PC-9 (cell line): ENCODE measurements around the gene TFPI2. TPM values are rescaled to one million over a fixed set of nuclear protein-coding genes. Genes with fewer than 3 reads are reported as not detected.
A peak's percentile ranks its signal among the peaks of the same experiment; 100 is the strongest.

Source experiments
- BruUV-seq: library from RNA; stranded (reverse); fragments of 400-500 nt; replicated peaks from 2 replicates; lab custom pipeline; 2021; lab: Mats Ljungman, UMichigan
- CTCF ChIA-PET: fragments of 300-600 bp; sonication (Branson Sonifier 250); formaldehyde crosslinking; loops from one replicate; lab custom pipeline; 2022; ENCODE audit warnings: antibody characterized with exemption; lab: Charles Lee
- POLR2A ChIA-PET: fragments of 300-600 bp; sonication (Branson Sonifier 250); formaldehyde crosslinking; loops from one replicate; lab custom pipeline; 2022; ENCODE audit warnings: antibody characterized with exemption; ENCODE audit not compliant: unreplicated experiment; lab: Charles Lee
- DNase-seq, 2 experiments: peaks; one replicate each; pipeline versions ENCODE4 v3.0.0 to v3.0.0-alpha.2; 2015 to 2022; ENCODE audit warnings: mixed read lengths in 1 of 2
- H2AFZ ChIP-seq: fragments of 200-600 bp; sonication (generic); 2 replicates; pipeline ENCODE4 v1.8.1; 2017; ENCODE audit warnings: antibody characterized with exemption
- H3F3A ChIP-seq: fragments of 200-600 bp; sonication (generic); 2 replicates; pipeline ENCODE4 v1.8.1; 2017; ENCODE audit warnings: antibody characterized with exemption, mild to moderate bottlenecking, low read depth; ENCODE audit not compliant: insufficient read depth
- H3K27ac ChIP-seq: fragments of 200-600 bp; sonication (generic); 2 replicates; pipeline ENCODE4 v1.6.1; 2016; ENCODE audit warnings: mixed run types
- H3K27me3 ChIP-seq: fragments of 200-600 bp; sonication (generic); 2 replicates; pipeline ENCODE4 v1.6.1; 2016; ENCODE audit warnings: low read depth, mixed run types; ENCODE audit not compliant: insufficient read depth
- H3K36me3 ChIP-seq: fragments of 200-600 bp; sonication (generic); 2 replicates; pipeline ENCODE4 v1.6.1; 2016; ENCODE audit warnings: low read depth, mixed run types
- H3K4me1 ChIP-seq: fragments of 200-600 bp; sonication (generic); replicated peaks from 2 replicates; pipeline ENCODE4 v1.6.1; 2016; ENCODE audit warnings: mixed run types; ENCODE audit not compliant: insufficient read depth
- H3K4me2 ChIP-seq: fragments of 200-600 bp; sonication (generic); 2 replicates; pipeline ENCODE4 v1.6.1; 2017; ENCODE audit warnings: mixed run types
- H3K4me3 ChIP-seq: fragments of 200-600 bp; sonication (generic); 2 replicates; pipeline ENCODE4 v1.6.1; 2016; ENCODE audit warnings: mixed run types
- H3K79me2 ChIP-seq: fragments of 200-600 bp; sonication (generic); 2 replicates; pipeline ENCODE4 v1.6.1; 2017; ENCODE audit warnings: low read depth, mixed run types
- H3K9me2 ChIP-seq: fragments of 200-600 bp; sonication (generic); 2 replicates; pipeline ENCODE4 v1.8.1; 2017; ENCODE audit warnings: mild to moderate bottlenecking; ENCODE audit not compliant: insufficient read depth
- H3K9me3 ChIP-seq: fragments of 200-600 bp; sonication (generic); 2 replicates; pipeline ENCODE4 v1.8.1; 2016; ENCODE audit warnings: low read depth; ENCODE audit not compliant: insufficient read depth
- H4K20me1 ChIP-seq: fragments of 200-600 bp; sonication (generic); 2 replicates; pipeline ENCODE4 v1.8.1; 2017; ENCODE audit not compliant: insufficient read depth
- EZH2 ChIP-seq: fragments of 200-600 bp; sonication (generic); IDR thresholded peaks from 2 replicates; pipeline ENCODE4 v1.8.0; 2017; ENCODE audit warnings: antibody characterized with exemption, low read depth
- intact Hi-C: fragments of 100-400 bp; cut with micrococcal nuclease; formaldehyde crosslinking; loops from one replicate; pipeline ENCODE4 v1.10.0; 2022; ENCODE audit not compliant: unreplicated experiment
- total RNA-seq: library from RNA; stranded (reverse); gene quantifications from 2 replicates; pipeline ENCODE4 v1.2.3, GENCODE V29; 2021
- TF ChIP-seq, protein P1 (sequence below): fragments of 200-600 bp; sonication (generic); conservative IDR thresholded peaks from 2 replicates; pipeline ENCODE4 v1.6.1; 2017; ENCODE audit warnings: mixed run types, antibody characterized with exemption, mild to moderate bottlenecking, moderate library complexity

TFPI2 gene
- total RNA-seq, 1 experiment from 2014 or later = 67.3 TPM

DNA sequence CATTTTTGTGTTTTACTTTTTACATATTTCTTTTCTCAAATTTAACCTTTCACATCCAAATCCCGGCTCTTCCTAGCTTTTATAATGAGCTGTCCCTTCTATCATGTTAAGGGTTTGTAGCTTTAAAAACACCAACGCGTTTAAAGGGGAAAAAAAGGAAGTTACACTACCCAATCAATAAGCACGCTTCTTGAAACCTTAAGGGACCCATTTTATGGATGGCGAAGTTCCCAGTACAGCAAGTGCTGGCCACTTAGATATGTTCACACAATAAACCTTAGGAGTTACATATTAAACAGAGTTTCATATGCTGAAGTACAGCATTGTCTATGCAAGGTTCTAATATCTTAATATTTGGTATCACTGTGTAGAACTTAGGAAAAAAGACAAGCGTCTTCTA lies 32.7 kb upstream of the TFPI2 start:
- Histone ChIP-seq H3F3A (no peaks in the 10 kb centered on the region; the same call in 1 of the 2 replicates), H3K27ac (no peak overlapping the region), H3K36me3 (no peaks in the 10 kb centered on the region), H3K27me3 (no peaks in the 10 kb centered on the region), H4K20me1 (no peaks in the 10 kb centered on the region), H3K9me2 (no peaks in the 10 kb centered on the region), H2AFZ (no peak overlapping the region), H3K4me2 (no peak overlapping the region), H3K79me2 (no peaks in the 10 kb centered on the region), H3K4me1 (no peaks in the 10 kb centered on the region; the same call in 1 of the 2 replicates), H3K4me3 (no peak overlapping the region), H3K9me3 (no peaks in the 10 kb centered on the region)
- no peak for DNase-seq
- ChIA-PET POLR2A (no interaction called here), CTCF (no interaction called here)
- TF ChIP-seq, protein P1, sequence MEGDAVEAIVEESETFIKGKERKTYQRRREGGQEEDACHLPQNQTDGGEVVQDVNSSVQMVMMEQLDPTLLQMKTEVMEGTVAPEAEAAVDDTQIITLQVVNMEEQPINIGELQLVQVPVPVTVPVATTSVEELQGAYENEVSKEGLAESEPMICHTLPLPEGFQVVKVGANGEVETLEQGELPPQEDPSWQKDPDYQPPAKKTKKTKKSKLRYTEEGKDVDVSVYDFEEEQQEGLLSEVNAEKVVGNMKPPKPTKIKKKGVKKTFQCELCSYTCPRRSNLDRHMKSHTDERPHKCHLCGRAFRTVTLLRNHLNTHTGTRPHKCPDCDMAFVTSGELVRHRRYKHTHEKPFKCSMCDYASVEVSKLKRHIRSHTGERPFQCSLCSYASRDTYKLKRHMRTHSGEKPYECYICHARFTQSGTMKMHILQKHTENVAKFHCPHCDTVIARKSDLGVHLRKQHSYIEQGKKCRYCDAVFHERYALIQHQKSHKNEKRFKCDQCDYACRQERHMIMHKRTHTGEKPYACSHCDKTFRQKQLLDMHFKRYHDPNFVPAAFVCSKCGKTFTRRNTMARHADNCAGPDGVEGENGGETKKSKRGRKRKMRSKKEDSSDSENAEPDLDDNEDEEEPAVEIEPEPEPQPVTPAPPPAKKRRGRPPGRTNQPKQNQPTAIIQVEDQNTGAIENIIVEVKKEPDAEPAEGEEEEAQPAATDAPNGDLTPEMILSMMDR = no peak
- TF ChIP-seq EZH2 = no peak
- intact Hi-C loops = no loop called here
- BruUV-seq = no TSS peak

DNA sequence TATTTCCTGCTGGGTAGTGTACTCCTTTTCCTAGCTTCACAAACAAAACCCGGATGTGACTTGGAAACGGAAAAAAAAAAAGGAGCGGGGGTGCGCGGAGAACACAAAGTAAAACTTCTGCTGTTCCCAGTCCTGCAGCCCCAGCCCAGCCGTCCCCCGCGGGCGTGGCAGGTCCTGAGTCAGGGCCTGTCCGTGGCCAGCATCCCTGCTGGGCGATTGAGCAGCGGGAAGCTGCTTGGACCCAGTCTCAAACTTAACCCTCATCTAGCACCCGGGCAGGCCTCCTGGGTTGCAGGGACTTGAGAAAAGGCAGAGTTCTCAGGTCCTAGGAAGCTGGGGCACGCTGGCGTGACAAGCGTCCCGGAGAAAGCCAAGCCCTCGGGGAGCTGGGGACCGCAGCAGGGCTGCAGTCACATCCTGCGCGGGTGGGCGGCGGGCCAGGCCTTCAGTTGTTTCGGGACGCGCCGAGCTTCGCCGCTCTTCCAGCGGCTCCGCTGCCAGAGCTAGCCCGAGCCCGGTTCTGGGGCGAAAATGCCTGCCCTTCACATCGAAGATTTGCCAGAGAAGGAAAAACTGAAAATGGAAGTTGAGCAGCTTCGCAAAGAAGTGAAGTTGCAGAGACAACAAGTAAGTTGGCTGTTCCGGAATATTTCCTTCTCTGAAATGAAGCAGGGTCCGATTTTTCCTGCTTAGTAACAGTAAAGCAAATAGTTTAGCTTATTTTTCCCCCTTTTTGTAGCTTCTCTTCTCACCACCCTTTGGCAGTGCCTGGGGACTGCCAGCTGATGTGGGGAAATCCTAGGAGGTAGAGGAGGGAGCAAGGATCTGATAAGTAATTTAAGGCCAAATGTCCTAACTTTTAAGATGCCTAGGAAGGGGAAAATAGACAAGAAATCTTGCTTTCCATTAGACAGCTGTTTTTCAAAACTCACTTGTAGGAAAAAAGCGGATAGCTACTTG lies 31.3 kb upstream of the TFPI2 start, which contains the start of gene GNG11:
Gene GNG11 (plus strand): TSS at position 129 of the 960 bp plus-strand sequence. CDS start 403 bp downstream, at position 532.
- H2AFZ ChIP-seq = peak within 1 kb of the TSS; percentile 90
- no peaks in the 10 kb centered on the region for H3K9me2 ChIP-seq
- H3F3A ChIP-seq = no peaks in the 10 kb centered on the region; the same call in 1 of the 2 replicates
- H3K4me1 ChIP-seq = no peaks in the 10 kb centered on the region; the same call in none of the 2 replicates
- H3K9me3 ChIP-seq = no peaks in the 10 kb centered on the region
- POLR2A ChIA-PET = interaction anchor here (0.5 to 0.6 kb wide), 3 partner anchors 72 to 1689 kb away, joined by 3 to 5 read pairs (median 3); no protein-coding TSS in a partner anchor
- H4K20me1 ChIP-seq = no peaks in the 10 kb centered on the region
- H3K4me3 ChIP-seq = peak within 1 kb of the TSS; percentile 55
- no peak within 1 kb of the TSS for H3K27ac ChIP-seq
- TSS peak; percentile 68 for BruUV-seq
- no peaks in the 10 kb centered on the region for H3K79me2 ChIP-seq
- intact Hi-C loops = no loop called here
- H3K4me2 ChIP-seq = peak within 1 kb of the TSS; percentile 73
- CTCF ChIA-PET = interaction anchor here (0.6 to 1.1 kb wide), 3 partner anchors 15 to 1079 kb away, joined by 3 to 4 read pairs (median 4); partner anchors contain the start of gene GNGT1
- H3K27me3 ChIP-seq = no peaks in the 10 kb centered on the region
- peak in 1 of 2 experiments; percentile 63 for DNase-seq
- TF ChIP-seq EZH2 = no peak
- TF ChIP-seq, protein P1 = no peak
- H3K36me3 ChIP-seq = no peaks in the 10 kb centered on the region

DNA sequence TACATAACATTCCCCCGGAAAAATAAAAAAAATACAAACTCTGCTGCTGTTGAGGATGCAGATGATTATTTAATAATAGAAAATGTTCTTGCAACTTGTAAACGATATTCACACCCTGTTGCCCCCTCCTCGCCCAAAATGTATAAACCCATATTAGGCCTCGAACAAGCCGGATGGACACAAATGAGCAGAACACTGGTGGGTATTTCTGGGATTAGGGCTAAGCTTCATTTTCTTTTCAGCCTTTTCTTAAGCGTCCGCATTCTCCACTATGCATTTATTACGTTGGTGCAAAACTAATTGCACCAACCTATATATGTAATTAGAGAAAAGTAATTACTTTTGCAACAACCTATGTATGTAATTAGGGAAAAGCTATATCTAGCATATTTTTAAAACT lies 30.6 kb upstream of the TFPI2 start:
- no peaks in the 10 kb centered on the region for H3K27me3 ChIP-seq
- H3K4me1 ChIP-seq = no peaks in the 10 kb centered on the region; the same call in none of the 2 replicates
- no peak for DNase-seq
- BruUV-seq = no TSS peak
- H3K79me2 ChIP-seq = no peaks in the 10 kb centered on the region
- no peak for TF ChIP-seq EZH2
- TF ChIP-seq, protein P1 = no peak
- no peaks in the 10 kb centered on the region for H3K9me3 ChIP-seq
- H3F3A ChIP-seq = peaks cover 3% of the 10 kb centered on the region; the same call in 1 of the 2 replicates
- no peak overlapping the region for H3K27ac ChIP-seq
- no peaks in the 10 kb centered on the region for H4K20me1 ChIP-seq
- peak overlapping the region; percentile 90 for H2AFZ ChIP-seq
- ChIA-PET POLR2A (interaction anchor here (0.5 kb wide), 1 partner anchor 1688 kb away, joined by 3 read pairs; no protein-coding TSS in a partner anchor), CTCF (interaction anchor here (1.1 kb wide), 1 partner anchor 166 kb away, joined by 3 read pairs; no protein-coding TSS in a partner anchor)
- H3K4me2 ChIP-seq = peak overlapping the region; percentile 73
- H3K9me2 ChIP-seq = no peaks in the 10 kb centered on the region
- H3K36me3 ChIP-seq = no peaks in the 10 kb centered on the region
- peak overlapping the region; percentile 55 for H3K4me3 ChIP-seq
- intact Hi-C loops = no loop called here
